Measurements from ENCODE around the gene CEP112. TPM values are rescaled to one million over a fixed set of nuclear protein-coding genes. Genes with fewer than 3 reads are reported as not detected.

Gene CEP112
- total RNA-seq, 4 donors from 2014 or later: 1.1 to 12.9 (median 9.1) TPM

DNA sequence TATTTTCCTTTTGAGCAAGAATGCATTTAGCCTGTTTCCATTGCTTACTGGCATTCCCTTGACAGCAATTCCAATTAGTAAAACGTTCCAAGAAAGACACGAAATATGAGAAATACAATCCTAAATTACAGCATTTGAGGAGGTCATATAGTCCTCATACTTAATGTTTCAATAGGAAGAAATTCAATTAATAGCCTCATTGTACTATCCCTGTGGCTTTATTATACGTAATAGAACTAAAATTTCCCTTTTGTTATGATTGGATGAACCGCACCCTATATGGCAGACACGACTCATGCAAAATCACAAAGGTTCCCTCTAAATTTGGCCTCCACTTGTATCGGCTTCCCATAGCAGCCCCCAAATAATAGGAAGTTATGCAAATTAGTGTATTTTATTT, 291.7 kb downstream of the CEP112 start:
- TF ChIP-seq, protein P1, sequence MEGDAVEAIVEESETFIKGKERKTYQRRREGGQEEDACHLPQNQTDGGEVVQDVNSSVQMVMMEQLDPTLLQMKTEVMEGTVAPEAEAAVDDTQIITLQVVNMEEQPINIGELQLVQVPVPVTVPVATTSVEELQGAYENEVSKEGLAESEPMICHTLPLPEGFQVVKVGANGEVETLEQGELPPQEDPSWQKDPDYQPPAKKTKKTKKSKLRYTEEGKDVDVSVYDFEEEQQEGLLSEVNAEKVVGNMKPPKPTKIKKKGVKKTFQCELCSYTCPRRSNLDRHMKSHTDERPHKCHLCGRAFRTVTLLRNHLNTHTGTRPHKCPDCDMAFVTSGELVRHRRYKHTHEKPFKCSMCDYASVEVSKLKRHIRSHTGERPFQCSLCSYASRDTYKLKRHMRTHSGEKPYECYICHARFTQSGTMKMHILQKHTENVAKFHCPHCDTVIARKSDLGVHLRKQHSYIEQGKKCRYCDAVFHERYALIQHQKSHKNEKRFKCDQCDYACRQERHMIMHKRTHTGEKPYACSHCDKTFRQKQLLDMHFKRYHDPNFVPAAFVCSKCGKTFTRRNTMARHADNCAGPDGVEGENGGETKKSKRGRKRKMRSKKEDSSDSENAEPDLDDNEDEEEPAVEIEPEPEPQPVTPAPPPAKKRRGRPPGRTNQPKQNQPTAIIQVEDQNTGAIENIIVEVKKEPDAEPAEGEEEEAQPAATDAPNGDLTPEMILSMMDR (IDR thresholded peaks at IDR 0.05): no peak
- no peak for TF ChIP-seq POLR2AphosphoS5 (IDR thresholded peaks at IDR 0.05)
- no peak for TF ChIP-seq EP300 (IDR thresholded peaks at IDR 0.05; ENCODE audit: low read depth)
- TF ChIP-seq POLR2A (IDR thresholded peaks at IDR 0.05): no peak
- in situ Hi-C loops (cut with MboI; ENCODE audit: low pct_ligation_motif_present in 1 of 4, low pct_unique_long_range_greater_than_20kb in 1 of 4, low sequenced_read_pairs in 3 of 4): no loop called here
- no peaks in the 10 kb centered on the region for H3K9me3 ChIP-seq
- H3K36me3 ChIP-seq: no peaks in the 10 kb centered on the region
- no peak overlapping the region for H3K27ac ChIP-seq
- no peak for DNase-seq
- H3K4me3 ChIP-seq: no peak overlapping the region
- no peaks in the 10 kb centered on the region for H3K4me1 ChIP-seq
- no peaks in the 10 kb centered on the region for H3K27me3 ChIP-seq
- 91 to 96% methylated on average over 6 of the region's 6 CpGs for WGBS, 2 donors (ENCODE audit: low coverage in 1 of 2)
- intact Hi-C loops (cut with DNase I; ENCODE audit: low total_unique reads): no loop called here

DNA sequence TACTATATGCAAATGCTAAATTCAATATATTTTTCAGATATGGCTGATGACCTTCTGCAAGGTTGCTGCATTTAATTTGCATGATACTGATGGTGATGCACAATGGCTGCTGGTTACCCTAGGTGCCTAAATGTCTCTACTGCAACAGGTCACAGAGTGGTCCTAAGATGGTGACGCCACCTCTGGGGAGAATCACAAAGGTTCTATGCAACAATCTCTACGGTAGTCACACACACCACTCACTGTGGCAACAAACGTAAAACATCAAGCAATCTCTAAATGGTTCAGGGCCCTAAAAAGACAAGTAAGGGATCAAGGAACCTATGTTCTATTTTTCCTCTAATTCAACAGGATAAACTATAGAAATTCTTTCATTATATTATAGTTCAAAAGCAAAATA, 293.3 kb downstream of the CEP112 start:
- H3K9me3 ChIP-seq: no peaks in the 10 kb centered on the region
- TF ChIP-seq POLR2AphosphoS5 (IDR thresholded peaks at IDR 0.05): no peak
- no peak for TF ChIP-seq EP300 (IDR thresholded peaks at IDR 0.05; ENCODE audit: low read depth)
- no peak for TF ChIP-seq POLR2A (IDR thresholded peaks at IDR 0.05)
- TF ChIP-seq, protein P1 (IDR thresholded peaks at IDR 0.05): no peak
- no peak overlapping the region for H3K27ac ChIP-seq
- in situ Hi-C loops (cut with MboI; ENCODE audit: low pct_ligation_motif_present in 1 of 4, low pct_unique_long_range_greater_than_20kb in 1 of 4, low sequenced_read_pairs in 3 of 4) (no loop called here), intact Hi-C loops (cut with DNase I; ENCODE audit: low total_unique reads) (no loop called here)
- no peak overlapping the region for H3K4me3 ChIP-seq
- WGBS, 2 donors (ENCODE audit: low coverage in 1 of 2): 89% methylated on average over 3 of the region's 3 CpGs; no CpG with 5 or more reads in 1 of the 2 donors
- no peaks in the 10 kb centered on the region for H3K27me3 ChIP-seq
- H3K36me3 ChIP-seq: no peaks in the 10 kb centered on the region
- no peak for DNase-seq
- H3K4me1 ChIP-seq: no peaks in the 10 kb centered on the region

DNA sequence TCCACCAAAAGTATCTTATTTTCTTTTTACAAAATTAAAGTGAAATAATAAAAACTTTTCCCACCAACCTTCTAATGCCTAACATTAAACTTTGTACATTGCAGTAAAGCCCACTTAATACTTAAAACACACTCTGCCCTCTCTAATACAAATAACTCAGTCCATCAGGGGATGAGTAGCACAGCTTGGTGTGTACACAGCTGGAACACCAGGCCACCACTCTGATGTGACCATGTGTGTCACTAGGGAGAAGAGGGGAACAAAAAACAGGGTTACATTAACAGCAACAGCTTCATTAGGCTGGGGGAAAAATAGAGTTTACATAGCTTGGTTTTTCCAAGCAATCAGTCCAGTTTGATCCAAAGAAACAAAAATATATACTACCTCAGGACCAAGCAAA, 295.0 kb downstream of the CEP112 start:
- DNase-seq: no peak
- TF ChIP-seq EP300 (IDR thresholded peaks at IDR 0.05; ENCODE audit: low read depth): no peak
- no peak for TF ChIP-seq POLR2A (IDR thresholded peaks at IDR 0.05)
- TF ChIP-seq, protein P1 (IDR thresholded peaks at IDR 0.05): no peak
- no peak for TF ChIP-seq POLR2AphosphoS5 (IDR thresholded peaks at IDR 0.05)
- intact Hi-C loops (cut with DNase I; ENCODE audit: low total_unique reads): no loop called here
- H3K27me3 ChIP-seq: no peaks in the 10 kb centered on the region
- no peaks in the 10 kb centered on the region for H3K4me1 ChIP-seq
- H3K36me3 ChIP-seq: no peaks in the 10 kb centered on the region
- no peak overlapping the region for H3K4me3 ChIP-seq
- no peaks in the 10 kb centered on the region for H3K9me3 ChIP-seq
- in situ Hi-C loops (cut with MboI; ENCODE audit: low pct_ligation_motif_present in 1 of 4, low pct_unique_long_range_greater_than_20kb in 1 of 4, low sequenced_read_pairs in 3 of 4): no loop called here
- no peak overlapping the region for H3K27ac ChIP-seq

DNA sequence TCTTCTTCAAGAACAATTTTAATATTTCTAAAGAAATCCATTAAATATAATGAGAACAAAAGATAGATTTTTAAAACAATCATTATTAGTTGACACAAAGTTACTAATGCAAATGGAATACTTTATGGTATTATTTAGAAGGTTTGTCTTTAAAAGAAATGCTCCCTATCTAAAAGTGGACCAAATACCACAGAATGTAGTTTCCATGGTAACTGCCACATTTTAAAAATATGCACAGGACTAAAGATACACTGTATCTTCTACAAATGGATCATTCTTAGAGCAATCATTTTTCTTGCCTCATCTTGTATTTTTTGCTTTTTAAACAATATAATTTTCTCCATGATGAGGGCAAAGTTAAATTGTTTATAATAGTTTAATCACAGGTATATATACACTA, 296.0 kb downstream of the CEP112 start:
- Histone ChIP-seq H3K4me3 (no peak overlapping the region), H3K9me3 (no peaks in the 10 kb centered on the region), H3K27ac (no peak overlapping the region), H3K36me3 (no peaks in the 10 kb centered on the region), H3K27me3 (no peaks in the 10 kb centered on the region), H3K4me1 (no peaks in the 10 kb centered on the region)
- no peak for TF ChIP-seq POLR2A (IDR thresholded peaks at IDR 0.05)
- TF ChIP-seq, protein P1 (IDR thresholded peaks at IDR 0.05): no peak
- no peak for TF ChIP-seq POLR2AphosphoS5 (IDR thresholded peaks at IDR 0.05)
- no peak for TF ChIP-seq EP300 (IDR thresholded peaks at IDR 0.05; ENCODE audit: low read depth)
- intact Hi-C loops (cut with DNase I; ENCODE audit: low total_unique reads): no loop called here
- in situ Hi-C loops (cut with MboI; ENCODE audit: low pct_ligation_motif_present in 1 of 4, low pct_unique_long_range_greater_than_20kb in 1 of 4, low sequenced_read_pairs in 3 of 4): no loop called here
- no peak for DNase-seq
